NOMO-1 treated with DMSO at 0.1 percent for 48 hours (cell line): ENCODE results near the gene RFC2.
"Not testable (repeated sequence)": the region's sequence is repeated elsewhere in the genome, so short reads cannot be mapped to it uniquely, and the experiment has no call there.

Experiments used
- DNase-seq: peaks from one replicate; lab custom pipeline; 2025; ENCODE audit not compliant: unreplicated experiment; lab: John Stamatoyannopoulos, UW

The RFC2 gene

GRCh38 chr7:74283858-74284447 lies 29.8 kb upstream of the RFC2 start:
- DNase-seq: peak; percentile 58

GRCh38 chr7:74282748-74283459 lies 28.7 kb upstream of the RFC2 start:
- no peak for DNase-seq

- DNase-seq: no peak
These were observed 26.8 kb upstream of the RFC2 start for GRCh38 chr7:74280985-74281384.

- no peak for DNase-seq
These were observed 23.4 kb upstream of the RFC2 start for GRCh38 chr7:74277636-74278035.

GRCh38 chr7:74275401-74275881 lies 21.2 kb upstream of the RFC2 start:
- peak; percentile 43 for DNase-seq

- DNase-seq: peak; percentile 100
These were observed 18.3 kb upstream of the RFC2 start for GRCh38 chr7:74272305-74273038.

GRCh38 chr7:74271742-74272141 lies 17.5 kb upstream of the RFC2 start:
- DNase-seq: peak; percentile 69

- peak; percentile 80 for DNase-seq
These were observed 15.6 kb upstream of the RFC2 start for GRCh38 chr7:74269757-74270277.

GRCh38 chr7:74267756-74268565 lies 13.8 kb upstream of the RFC2 start:
- DNase-seq: no peak

GRCh38 chr7:74266191-74266963 lies 12.2 kb upstream of the RFC2 start:
- DNase-seq: peak; percentile 80

GRCh38 chr7:74263399-74264120 lies 9.4 kb upstream of the RFC2 start:
- DNase-seq: no peak

GRCh38 chr7:74262639-74263398 lies 8.6 kb upstream of the RFC2 start:
- no peak for DNase-seq

GRCh38 chr7:74258639-74259038 lies 4.4 kb upstream of the RFC2 start:
- DNase-seq: no peak

- DNase-seq: no peak
These were observed 2.6 kb upstream of the RFC2 start for GRCh38 chr7:74256491-74257408.

- DNase-seq: not testable (repeated sequence)
These were observed 1.3 kb upstream of the RFC2 start for GRCh38 chr7:74255461-74255860.

- DNase-seq: no peak
These were observed 720 bp upstream of the RFC2 start for GRCh38 chr7:74254858-74255379.

GRCh38 chr7:74253835-74254128 lies 417 bp downstream of the RFC2 start:
- no peak for DNase-seq

GRCh38 chr7:74253331-74253730 lies 868 bp downstream of the RFC2 start:
- no peak for DNase-seq
